HK-2 (cell line): ENCODE measurements around the gene PAPPA.
A peak's percentile ranks its signal among the peaks of the same experiment; 100 is the strongest.

ENCODE experiments used
- DNase-seq: peaks from one replicate; pipeline ENCODE4 v3.0.0-alpha.2; 2018; ENCODE audit not compliant: unreplicated experiment

PAPPA gene

DNA sequence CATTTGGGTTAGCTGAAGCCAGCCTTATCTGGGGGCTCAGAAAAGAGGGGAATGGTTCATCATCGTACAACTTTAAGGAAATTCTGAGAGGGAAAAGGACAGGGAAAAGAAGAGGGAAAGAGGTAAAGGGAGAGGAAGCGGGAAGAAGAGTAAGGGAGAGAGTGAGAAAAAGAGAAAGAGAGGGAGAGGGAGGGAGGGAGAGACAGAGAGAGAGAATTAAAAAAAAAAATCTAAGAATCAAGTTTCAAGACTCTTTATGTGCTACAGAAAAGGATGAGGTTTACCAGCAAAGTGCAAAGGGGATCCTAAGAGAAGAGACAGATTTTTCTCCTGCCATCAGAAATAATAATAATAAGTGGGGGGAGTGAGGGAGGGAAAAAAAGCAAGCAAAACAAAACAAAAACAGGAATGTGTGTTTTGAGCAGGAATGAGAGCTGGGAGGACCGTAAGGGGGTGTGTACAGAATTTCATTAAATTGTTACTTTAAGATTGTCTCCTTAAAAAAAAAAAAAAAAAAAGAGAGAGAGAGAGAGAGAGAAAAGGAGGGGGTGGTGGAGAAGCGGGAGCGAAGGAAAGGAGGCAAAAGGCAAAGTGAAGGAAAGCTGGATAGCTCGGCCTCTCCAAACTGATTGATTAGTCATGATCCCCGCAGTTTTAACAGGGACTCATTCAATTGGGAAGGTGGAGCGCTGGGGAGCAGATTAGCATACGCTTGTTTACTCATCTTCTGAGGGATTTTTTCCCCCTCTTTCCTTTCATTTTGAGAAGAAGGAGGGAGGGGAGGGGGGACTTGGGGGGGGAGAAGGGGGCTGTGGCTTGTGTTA is 438 bp upstream of the PAPPA start:
- DNase-seq = peak; percentile 29

DNA sequence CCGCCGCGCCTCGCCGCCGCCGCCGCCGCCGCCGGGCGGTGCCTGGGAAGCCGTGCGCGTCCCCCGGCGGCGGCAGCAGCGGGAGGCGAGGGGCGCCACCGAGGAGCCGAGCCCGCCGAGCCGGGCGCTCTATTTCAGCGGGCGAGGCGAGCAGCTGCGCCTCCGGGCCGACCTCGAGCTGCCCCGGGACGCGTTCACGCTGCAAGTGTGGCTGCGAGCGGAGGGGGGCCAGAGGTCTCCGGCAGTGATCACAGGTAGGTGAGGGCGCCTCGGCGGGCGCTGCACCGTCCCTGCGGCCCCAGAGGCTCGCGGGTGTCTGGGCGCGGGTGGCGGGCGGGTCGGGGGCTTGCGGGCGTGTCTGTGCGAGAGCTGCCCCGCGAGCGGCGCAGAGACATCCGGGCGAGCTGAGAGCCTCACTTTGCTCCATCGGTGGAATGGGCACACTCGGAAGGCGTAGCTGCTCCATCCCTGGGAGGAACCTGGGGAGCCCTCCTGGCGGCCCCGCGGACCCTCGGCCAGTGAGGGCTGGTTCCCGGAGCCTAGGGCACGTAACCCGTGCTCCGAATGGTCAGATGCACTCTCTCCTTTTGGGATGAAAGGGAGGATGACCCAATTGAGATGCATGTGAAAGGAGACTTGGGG is 864 bp downstream of the PAPPA start:
- DNase-seq = peak; percentile 32

DNA sequence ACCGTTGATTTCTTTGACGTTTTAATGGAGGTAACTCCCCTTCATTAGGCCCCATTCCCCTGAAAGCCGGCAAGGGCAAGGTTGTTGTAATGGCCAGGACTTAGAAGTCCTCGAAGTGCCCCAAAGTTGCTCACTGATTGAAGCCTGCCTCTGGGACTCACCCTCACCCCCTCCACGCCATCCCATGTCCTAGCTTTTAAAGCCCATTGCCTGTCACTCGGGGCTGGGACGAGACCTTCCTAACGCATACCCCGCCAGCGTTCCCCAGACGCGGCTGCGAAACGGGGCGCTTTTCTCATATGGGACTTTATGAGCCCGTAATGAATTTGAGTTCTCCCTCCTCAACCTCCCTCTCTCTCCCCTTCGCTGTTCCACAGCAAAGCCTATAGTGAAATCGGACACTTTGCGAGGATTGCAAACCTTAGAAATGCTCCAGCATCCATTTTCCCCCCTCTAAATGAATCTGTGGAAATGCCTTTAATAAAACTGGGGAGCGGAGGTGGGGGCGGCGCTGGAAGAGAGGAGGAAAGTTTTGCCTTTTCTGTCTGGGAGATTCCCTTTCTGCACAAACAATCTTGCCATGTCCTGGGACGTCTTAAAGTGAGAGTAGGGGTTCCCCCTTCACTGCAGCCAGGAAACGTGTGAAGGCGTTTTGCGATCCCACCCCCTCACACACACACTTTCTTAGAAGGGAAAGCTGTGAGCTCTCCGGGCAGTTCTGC is 1.5 kb downstream of the PAPPA start:
- peak; percentile 19 for DNase-seq

GRCh38 chr9:116155698-116156039 is 2.1 kb downstream of the PAPPA start:
- no peak for DNase-seq

- no peak for DNase-seq
These were observed 3.2 kb downstream of the PAPPA start for GRCh38 chr9:116156621-116157314.

DNA sequence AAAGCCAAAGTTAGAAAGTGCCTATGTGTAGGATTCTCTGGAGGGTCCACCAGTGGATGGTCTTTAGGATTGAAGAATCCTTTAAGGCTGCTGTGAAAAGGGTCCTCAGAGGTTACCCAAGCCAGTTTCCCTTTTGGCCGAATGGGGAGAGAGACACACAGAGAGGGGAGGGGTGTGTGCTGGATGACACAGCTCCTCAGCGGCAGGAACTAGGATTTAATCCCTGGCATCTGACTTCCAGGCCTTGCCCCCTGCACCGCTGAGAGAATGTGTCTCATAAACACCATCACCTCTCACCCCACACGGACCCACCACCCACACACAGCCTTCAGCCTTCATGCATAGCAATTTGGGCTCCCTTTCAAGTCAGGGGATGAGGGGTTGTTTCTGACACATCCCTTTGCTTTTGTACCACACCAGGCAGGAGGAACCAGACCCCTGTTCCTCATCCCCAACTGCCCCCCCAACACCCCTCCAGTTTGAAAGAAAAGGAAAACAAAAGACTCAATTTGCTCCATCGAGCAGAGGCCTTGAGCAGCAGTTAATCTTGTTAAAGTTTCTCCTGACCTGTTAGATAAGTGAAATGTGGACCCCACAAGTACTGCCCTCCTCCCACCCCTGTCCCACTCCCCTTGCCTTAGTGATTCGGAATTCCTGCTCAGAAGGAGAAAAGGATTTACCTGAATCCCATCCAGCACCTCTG is 4.0 kb downstream of the PAPPA start:
- no peak for DNase-seq

DNA sequence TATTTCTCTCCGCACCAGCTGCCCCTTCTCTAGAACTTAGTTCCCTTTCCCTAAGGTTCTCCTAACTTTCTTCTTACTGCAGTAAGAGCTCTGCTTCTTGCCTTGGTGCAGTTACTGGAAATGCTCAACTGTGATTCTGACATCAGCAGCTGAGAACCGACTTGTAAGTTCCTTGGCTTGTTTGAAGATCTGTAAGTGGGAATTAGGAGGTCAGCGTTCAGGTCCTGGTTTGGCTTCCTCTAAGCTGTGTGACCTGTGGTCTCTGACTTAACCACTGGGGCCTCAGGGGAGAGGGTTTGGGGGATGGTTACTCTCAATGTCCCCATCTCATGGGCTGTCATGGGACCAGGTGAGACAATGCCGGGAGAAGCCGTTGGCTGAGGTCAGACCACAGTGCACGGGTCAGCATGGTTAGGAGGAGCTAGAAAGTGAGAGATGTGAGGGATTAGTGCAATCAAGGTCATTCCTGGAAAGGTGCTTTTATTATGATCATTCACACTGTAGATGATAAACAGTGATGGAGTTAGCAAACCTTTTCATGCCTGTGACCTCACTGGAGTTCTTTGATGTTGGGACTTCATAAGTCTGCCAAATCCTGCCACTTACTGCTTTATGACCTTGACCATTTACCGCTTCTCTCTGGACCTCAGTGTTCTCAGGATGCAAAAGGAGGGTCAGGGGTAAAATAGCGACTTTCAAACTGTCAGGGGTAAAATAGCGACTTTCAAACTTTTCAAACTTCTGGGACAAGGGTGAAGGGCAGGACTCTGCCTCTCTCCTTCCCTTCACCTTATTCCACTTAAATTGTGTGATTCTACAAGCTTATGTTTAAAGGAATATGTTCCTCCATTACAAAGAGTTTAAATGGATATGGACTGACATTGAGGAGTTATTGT is 7.3 kb downstream of the PAPPA start:
- no peak for DNase-seq

DNA sequence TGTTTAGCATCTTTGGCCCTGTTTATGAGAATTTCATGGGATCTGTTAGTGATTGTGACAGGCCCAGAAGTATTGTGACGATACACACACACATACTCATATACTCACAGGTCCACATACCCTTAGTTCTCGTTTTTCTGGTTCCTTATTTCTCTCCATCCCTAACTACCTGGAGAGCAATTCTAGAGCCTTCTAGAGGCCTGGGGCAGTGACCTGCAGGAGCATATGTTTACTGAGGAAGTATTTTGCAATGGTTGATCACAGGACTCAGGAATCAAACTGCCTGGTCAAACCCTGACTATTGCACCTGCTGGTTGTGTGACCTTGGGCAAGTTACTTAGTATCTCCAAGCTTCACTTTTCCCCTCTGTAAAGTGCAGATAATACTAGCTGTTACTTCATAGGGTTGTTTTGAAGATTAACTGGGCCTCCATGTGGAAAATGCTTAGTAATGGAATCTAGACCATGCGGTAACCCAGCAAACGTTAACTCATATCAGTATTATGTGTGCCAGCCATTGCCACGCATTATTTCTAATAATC is 8.7 kb downstream of the PAPPA start:
- DNase-seq = no peak

DNA sequence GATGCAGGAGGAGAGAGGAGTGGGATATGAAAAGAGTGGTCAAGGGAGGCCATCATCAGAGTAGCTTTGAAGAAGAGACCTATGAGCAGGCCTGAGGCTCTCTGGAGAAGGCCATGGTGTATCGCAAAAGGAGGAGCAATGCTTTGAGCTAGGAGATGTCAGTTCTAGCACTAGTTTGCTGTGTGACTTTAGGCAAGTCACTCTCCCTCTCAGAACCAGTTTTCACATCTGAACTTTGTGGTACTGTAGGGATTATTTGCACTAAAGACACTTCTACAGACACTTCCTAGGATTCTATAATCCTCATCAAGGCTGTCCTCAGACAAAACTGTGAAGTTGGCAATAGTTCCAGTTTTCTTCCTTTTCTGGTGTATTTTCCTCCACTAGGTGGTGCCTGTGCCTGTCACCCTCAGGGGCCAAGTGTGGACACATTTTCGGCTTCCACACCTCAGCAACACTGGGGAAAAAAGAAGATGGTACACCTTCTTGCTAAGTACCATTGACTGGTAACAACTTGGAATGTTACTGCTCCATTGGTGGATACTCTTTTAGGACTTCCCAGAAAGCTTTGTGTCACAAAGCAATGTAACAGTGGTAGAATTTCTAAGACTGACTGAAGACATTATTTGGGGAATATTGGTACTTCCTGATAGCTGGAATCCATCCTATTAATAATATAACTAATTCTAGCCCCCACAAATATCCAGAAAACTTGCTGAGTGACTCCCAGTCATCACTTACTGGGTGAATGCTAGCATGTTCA is 9.9 kb downstream of the PAPPA start:
- DNase-seq = no peak

DNA sequence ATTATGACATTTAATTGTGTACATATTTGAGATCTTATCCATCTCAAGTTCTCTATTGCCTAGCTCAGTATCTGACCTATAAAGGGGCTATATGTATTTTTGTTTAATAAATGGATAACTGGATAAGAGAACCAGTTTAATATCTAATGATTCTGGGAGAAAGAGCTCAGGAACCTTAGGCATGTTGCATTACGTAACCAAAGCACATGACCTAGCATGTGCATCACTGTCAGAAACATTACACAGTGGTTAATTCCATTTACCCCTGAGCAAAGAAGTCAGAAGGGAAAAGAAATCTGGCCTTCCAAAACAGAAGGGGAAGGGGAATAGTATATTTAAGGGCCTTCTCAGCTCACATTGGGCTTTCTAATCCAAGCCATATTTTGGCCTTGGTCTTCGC is 12.3 kb downstream of the PAPPA start:
- no peak for DNase-seq

GRCh38 chr9:116166713-116167112 is 13.1 kb downstream of the PAPPA start:
- DNase-seq = no peak

GRCh38 chr9:116168231-116168630 is 14.6 kb downstream of the PAPPA start:
- no peak for DNase-seq

GRCh38 chr9:116172216-116172615 is 18.6 kb downstream of the PAPPA start:
- no peak for DNase-seq

GRCh38 chr9:116174347-116174746 is 20.8 kb downstream of the PAPPA start:
- DNase-seq = no peak

GRCh38 chr9:116175614-116176013 is 22.0 kb downstream of the PAPPA start:
- no peak for DNase-seq

- DNase-seq = no peak
These were observed 25.1 kb downstream of the PAPPA start for GRCh38 chr9:116178481-116179211.

DNA sequence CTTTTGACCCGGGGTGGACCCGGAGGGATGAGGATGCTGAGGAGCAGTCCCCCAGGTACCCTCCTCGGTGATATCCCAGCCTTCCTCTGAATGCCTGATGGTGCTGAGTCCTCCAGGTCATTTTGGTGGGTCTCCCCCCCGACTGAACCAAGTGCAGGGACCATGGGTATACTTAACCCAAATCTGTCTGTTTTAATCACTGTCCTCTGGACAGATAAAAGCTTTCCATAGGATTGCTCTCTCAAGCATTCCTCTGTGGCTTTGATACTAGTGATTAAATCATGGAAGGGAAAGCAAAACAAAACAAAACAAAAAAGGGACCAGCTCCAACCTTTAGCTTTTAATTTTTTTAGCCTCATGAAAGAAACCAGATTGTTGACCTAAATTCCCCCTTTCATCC is 26.0 kb downstream of the PAPPA start:
- DNase-seq = no peak

DNA sequence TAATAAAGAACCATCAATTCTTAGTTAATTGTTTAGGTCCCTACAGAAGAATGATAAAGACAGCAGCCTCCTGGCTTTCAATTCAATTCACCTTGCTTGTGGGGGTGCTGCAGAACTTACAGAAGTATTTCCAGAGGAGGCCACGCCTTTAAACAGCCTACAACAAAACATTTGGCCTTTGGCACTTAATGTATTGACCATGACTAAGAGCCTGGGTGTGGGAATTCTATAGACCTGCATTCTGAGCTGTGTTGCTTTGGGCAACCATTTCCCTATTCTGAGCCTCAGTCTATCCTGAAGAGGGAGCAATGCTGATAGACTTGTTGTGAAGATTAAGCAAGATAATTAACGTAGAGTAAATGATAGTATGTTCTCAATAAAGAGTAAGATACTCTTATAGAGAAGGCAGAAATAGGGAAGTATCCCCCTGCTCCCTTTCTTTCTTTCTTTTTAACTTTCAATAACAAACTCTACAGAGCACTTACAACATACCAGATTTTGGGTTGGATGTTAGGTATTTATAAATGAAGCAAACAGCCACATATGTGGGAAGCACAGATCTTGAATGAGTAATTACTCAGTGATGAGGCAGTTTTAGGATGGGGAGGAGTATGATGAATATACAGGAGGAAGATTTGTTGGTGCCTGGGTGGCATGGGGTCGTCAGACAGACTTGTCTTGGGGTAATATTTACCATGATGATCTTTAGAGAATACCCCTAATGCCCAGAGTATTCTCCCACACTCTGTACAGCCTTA is 28.4 kb downstream of the PAPPA start:
- DNase-seq = no peak
